H4 (cell line): ENCODE data around the gene DNAH8. TPM values are rescaled to one million over a fixed set of nuclear protein-coding genes. Genes with fewer than 3 reads are reported as not detected.
"Not testable (repeated sequence)": the region's sequence is repeated elsewhere in the genome, so short reads cannot be mapped to it uniquely, and the experiment has no call there.

ENCODE experiments used
- DNase-seq: peaks from one replicate; pipeline ENCODE4 v3.0.0-alpha.2; 2015; ENCODE audit warnings: low spot score
- total RNA-seq: library from RNA; depleted of rRNA; stranded (reverse); fragments of >200 nt; shearing (Covaris generic); gene quantifications from 2 replicates; pipeline ENCODE4 v1.2.3, GENCODE V29; 2014

Gene DNAH8
- total RNA-seq, 1 experiment from 2014 or later, result not detected

DNA sequence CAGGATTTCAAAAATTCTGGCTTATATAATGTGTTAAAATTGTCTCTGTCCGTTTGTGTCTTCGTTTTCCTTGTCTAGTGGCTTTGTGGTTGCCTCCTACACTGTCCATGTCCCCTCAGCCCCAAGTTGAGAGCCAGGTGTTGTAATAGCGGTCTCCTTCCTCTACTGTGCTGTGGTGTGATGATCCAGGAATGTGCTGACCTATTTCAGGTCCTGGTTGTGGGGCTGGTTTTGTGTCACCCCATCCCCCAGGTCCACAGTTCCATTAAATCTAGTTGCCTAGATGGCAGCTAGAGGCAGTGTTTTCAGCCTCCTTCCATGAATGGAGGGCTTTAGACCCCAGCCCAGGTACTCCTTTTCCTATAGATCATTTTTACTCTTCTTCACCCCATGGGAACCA lies 128.7 kb downstream of the DNAH8 start:
- no peak for DNase-seq

DNA sequence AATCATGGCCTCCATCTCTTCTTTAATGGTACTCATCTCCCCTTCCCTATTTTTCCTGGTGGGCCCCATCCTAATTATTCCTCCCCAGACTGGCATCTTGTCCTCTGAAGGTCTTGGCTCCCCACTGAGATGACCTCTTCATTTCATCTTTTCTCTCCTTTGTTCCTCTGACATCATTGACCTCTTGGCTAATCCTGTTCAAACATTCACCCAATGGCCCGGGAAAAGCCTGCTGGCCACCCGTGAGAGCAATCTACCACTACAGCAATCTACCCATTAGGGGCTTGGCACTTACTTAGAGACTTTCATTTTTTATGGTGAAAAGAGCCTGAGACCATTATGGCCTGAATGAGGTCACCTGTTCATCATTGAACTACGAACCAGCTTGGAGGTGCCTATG lies 130.8 kb downstream of the DNAH8 start:
- DNase-seq, result no peak

DNA sequence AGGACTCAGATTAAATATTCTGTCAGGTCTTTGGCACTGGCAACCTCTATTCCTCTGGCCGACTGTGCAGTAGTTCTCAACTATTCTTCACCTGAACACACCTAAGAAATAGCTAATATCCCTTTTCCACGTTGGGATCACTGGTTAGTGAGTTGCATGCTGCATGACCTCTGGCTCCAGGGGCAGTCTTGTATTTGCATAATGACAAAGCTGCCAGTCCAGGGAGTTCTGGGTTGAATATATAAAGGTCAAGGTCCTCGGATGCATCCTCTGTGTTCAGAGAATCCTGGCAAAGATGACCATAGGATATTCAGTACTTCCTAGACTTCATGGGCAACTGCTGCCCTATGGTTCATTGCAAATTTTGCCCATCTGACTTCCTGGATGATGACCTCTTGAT lies 131.2 kb downstream of the DNAH8 start:
- DNase-seq, result no peak

DNA sequence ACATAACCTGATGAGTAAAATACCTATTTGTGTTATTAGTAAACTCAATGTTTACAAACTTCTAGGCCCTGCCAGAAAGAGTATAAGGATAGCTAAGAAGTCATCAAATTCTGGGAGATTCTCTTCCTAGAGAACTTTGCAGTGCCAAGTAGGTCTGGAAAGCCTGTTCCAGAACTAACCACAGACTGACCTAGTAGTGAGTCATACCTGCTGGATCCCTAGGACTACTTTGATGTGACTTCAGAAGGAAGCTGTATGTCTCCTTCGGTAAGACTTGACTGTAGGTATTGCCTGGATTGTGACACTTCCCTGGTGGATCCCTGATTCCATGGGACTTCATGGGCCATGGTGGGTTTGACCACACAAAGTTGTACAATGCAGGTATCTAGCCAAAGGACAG lies 131.7 kb downstream of the DNAH8 start:
- DNase-seq, result peak; percentile 45

DNA sequence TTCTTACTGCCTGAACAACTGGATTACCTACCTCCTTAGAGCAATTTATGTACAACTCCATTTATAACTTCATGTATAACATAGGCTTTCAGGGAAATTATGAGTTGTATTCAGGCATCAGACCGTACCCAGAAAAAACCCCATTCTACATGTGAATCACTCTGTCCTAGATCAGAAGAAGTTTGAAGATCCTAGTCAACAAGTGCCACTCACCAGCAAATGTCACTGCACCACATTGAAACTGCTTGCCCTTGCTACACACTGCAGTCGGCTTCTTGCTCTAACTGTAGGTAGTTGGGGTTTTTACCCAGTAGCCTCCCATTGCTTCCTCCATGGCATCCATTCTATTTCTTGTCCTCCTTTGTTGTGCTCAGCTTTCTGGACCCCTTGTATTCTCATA lies 132.4 kb downstream of the DNAH8 start:
- no peak for DNase-seq

DNA sequence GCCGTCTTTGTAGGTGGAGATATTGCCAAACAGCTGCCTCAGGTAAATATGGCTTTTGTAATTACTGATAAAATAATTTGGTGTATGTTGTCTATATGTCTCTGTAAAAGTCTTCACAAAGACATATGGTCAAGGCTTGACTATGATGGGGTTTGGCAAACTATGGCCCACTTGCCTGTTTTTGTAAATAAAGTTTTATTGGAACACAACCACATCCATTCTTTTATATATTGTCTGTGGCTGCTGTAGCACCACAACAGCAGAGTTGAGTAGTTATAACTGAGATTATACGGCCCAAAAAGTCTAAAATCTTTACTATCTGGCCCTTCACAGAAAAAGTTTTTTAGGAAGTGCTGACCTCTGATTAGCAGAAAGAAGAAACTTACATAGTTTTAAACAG lies 133.6 kb downstream of the DNAH8 start:
- no peak for DNase-seq

DNA sequence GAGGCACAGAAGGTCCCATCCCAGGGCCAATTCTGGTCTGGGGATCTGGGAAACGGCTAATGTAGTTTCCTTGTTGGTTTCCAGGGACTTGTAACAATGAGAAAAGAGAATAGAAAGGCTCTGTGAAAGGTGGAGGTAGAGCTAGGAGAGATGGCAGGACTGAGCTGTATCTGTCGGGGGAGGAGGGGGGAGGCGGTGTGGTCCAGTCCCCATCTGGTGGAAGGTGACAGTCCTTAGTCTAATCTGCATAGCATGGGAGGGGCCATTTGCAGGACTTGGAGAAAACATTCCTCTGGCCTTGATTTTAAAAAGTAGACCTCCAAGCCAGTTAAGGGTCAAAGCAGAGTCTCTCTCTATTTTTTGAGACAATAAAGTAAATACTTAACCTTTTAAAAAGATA lies 137.1 kb downstream of the DNAH8 start:
- DNase-seq, result no peak

DNA sequence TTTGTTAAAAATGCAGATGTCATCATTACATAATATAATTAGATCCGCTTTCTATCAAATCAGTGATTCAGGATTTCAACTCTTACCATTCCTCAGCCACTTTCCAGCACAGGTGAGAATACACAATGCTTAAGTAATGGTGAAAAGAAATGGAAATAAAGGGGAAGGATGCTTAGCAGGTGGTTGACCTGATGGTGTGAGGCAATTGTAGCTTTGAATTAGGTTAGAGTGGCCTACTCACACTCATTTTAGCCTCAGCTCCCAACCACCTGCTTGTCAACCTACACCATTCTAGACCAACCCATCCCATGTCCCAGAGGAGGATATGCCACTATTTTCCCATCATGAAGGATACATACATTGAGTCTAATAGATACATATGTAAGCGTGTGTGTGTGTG lies 138.1 kb downstream of the DNAH8 start:
- DNase-seq, result no peak

DNA sequence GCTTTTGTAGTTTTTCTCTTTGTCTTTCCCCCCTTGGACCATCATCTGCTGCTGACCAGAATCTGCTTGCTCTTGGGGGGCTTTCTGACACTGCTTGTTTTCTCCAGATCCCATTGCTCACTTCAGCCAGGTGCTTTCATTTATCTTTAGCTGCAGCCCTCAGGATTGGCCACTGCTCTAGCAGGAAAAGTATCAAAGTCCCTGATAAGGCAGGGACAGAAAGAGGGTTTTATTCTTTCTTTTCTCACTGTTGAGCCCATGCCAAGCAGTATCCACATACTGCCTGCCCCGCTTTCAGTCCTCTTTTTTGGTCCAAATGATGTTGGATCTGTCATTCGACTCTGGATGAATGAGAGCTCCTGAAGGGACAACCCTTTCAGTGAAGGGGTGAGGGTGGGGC lies 141.4 kb downstream of the DNAH8 start:
- DNase-seq, result no peak

DNA sequence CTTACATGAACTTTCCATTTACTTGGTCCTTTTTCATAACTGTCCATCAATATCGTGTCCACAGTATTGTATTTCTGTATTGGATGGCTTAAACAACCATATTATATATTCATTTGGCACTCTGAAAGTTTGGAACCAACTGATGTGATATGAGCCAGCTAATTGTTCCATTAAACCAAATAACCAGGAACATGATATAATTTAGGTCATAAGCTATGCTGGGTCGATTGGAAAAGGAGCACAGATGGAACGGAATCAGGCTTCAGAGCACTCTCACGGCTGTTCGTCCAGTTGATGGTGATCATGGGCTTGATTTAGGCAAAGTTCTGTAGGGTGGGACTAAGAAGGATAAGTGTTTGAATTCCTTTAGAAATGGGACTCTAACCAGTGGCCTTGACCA lies 142.7 kb downstream of the DNAH8 start:
- DNase-seq, result no peak

DNA sequence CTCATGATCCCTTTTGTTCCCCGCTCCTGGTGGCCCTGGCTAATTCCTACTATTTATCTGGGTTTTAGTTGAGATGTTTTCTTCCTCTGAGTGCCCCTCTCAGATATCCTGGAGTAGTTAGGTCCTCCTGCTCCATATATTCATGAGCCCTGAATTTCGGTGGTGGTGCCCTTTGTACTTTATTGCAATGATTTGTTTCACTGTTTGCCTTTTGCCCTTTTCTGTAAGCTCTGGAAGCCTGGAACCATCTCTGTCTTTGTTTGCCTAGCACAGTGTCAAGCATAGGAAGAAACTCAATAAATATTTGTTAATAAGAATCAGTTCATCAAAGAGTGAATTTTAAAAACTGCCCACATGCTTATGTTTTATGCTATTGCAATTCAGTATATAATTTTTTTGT lies 144.9 kb downstream of the DNAH8 start:
- no peak for DNase-seq

DNA sequence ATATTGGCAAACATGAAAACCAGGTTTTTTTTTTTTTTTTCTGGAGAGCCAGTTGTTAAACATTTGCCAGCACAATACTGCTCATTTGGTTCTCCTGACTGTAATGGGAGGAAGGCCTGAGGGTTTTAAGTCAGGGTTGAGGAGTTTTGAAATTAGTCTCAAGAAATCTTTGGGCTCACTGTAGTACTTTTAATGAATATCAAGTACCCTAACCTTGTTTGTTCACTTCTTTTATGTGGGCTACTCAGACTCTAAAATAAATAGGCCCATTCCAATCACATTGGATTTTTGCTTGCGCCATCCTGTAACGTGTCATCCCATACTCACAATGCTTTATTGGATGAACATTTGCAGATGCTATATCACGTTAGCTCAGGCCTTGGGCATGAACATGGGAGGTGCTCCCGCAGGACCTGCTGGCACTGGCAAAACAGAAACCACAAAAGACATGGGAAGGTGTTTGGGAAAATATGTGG lies 146.9 kb downstream of the DNAH8 start:
- no peak for DNase-seq

DNA sequence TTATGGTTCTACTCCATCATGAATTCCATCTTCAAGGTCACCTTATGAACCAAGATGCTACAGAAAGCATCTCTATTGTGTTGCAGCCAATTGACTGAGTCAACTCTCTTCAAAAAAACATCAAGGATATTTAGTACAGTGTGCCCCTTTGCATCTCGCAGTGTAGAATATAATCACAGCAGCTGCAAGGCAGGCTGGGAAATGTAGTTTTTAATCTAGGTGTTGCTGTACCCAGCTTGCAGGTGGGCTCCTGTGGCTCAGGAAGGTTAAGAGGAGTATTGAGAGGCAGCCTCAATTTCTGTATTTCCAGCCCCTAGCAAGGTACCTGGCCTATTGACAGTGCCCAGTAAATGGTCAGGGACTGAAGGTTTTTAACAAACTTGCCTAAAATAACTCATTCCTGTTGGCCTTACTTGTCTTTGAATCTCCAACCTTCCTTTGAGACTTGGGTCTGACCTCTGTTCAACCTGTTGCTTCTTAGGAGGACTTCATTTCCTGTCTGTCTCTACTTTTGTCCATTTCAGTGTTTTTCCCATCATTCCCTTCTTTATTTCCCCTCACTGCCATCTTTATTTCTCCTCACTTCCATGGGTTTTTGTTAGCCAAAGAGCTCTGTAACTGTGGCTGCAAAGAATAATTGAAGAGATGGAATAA lies 150.5 kb downstream of the DNAH8 start:
- DNase-seq, result no peak

DNA sequence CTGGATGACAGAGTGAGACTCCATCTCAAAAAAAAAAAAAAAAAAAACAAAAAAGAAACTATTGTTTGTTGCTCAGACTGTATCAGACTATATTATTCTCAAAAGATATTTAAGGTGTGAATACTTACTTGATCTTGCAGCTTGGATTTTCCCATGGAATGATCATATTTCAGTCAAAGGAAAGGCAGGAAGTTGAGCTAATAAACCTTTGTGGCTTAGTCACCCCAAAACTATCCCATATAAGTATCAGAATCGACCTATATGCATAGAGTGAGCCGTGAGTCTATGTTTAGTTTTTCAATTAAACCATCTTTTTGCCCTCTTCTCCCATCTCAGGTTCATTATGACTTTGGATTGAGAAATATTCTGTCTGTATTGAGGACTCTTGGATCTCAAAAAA lies 152.6 kb downstream of the DNAH8 start:
- DNase-seq, result no peak

DNA sequence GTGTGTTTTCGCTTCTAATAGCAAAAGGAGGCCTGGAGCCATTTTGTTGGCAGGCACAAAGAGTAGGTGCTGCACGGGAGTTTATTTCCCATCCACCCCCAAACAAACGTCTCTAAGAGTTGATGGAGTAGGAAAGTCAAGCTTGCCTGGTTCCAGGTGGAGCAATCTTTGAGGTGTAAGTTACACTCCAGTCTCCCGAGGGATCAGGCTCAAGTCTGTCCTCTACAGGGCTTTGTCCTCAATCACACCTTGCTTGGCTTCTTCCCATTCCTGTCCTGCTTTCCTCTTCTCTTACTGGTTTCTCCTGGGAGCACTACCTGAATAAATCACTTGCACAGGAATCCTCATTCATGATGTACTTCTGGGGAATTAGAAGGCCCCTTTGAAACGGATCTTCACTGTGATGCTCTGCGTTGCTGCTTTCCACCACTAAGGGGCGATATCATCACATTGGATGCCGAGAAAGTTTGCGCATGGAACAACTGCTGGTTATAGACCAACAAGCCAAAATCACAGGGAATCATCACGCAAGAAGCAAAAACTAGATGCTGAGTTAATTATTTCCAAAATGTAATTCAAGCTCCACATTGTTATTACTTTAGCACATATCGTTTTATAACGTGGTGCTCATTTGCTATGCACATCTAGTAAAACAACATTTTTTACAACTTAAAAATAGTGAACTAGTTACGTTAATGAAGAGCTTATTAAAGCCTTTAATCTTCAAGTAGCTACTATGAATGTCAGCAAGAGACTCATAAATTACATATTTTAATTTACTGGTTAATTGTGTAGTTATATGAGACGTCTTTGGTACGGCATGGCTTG lies 156.8 kb downstream of the DNAH8 start:
- DNase-seq, result peak; percentile 59

DNA sequence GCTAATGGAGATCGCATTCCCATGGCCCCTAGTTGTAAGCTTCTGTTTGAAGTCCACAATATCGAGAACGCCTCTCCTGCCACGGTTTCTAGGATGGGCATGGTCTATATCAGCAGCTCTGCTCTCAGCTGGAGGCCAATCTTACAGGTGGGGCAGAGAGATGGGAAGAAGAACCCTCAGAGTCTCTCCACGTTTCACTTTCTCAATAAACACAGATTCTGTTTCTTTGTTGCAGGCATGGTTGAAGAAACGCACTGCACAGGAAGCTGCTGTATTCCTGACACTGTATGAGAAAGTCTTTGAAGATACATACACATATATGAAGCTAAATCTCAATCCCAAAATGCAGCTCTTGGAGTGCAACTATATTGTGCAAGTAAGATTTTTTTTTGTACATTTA lies 157.9 kb downstream of the DNAH8 start:
- no peak for DNase-seq

DNA sequence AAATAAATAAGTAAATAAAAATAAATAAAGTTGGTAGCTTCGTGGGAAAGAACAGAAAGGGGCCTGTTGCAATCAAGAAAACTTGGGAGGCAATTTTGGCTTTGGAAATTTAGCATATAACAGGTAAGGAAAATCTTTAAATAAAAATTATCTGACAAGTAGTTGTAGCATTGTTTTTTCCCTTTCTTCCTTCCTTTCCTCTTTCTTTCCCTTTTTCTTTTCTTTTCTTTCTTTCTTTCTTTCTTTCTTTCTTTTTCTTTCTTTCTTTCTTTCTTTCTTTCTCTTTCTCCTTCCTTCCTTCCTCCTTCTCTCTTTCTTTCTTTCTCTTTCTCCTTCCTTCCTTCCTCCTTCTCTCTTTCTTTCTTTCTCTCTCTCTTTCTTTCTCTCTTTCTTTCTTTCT lies 158.7 kb downstream of the DNAH8 start:
- not testable (repeated sequence) for DNase-seq

DNA sequence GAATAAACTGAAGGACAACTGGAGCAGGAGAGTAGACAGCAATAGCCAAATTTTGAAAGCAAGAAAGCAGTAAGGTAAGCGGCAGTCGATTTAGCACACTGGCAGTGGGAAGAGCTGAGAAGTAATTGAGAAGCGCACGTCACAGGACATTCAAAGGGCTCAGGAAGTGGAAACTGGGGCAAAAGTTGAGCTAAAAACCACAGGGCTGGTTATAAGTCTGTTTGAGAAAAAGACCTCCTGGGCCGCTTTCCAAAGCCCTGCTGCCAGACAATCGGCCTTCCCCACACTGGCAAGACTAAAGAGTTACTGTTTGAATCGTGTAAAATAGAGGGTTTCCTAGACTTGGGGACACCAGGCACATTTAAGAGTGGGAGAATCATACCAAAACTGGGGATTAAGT lies 161.4 kb downstream of the DNAH8 start:
- peak; percentile 73 for DNase-seq

DNA sequence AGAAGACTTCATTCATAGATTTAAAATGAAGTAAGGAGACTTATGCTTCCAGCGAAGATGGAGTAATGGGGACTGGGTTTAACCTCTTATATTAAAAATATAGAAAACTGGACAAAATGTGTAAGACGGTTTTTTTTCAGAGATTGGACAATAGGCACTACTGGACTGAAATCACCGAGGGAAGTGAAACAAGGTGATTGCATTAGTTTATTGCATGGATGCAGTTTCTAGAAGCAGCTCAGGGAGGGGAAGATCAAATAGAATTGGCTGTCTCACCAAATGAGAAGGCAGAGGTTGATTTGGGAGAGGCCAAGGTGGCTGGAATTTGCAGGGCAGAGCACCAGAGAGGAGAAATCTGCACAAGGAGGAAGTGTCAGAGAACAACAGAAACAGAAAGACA lies 162.6 kb downstream of the DNAH8 start:
- DNase-seq, result no peak

DNA sequence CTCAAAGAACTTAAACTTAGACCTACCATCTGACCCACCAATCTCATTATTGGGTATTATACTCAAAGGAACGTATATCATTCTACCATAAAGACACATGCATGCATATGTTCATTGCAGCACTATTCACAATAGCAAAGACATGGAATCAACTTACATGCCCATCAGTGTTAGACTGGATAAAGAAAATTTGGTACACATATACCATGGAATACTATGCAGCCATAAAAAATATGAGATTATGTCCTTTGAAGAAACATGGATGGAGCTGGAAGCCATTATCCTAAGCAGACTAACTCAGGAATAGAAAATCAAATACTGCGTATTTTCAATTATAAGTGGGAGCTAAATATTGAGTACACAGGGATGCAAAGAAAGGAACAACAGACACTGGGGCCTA lies 167.0 kb downstream of the DNAH8 start:
- DNase-seq, result no peak

DNA sequence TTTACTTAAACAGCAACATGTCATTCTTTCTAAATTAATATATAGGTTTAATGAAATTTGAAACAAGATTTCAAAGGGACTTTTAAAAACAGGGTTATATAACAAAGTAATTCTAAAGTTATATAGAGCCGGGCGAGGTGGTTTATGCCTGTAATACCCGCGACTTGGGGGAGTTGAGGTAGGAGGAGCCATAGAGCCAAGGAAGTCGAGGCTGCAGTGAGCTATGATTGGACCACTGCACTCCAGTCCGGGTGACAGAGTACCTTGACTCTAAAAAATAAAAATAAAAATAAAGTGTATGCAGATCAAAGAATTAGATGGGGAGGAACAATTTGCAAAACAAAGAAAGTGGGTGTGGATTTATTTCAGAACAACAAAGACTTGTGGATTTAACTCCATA lies 182.4 kb downstream of the DNAH8 start:
- no peak for DNase-seq

DNA sequence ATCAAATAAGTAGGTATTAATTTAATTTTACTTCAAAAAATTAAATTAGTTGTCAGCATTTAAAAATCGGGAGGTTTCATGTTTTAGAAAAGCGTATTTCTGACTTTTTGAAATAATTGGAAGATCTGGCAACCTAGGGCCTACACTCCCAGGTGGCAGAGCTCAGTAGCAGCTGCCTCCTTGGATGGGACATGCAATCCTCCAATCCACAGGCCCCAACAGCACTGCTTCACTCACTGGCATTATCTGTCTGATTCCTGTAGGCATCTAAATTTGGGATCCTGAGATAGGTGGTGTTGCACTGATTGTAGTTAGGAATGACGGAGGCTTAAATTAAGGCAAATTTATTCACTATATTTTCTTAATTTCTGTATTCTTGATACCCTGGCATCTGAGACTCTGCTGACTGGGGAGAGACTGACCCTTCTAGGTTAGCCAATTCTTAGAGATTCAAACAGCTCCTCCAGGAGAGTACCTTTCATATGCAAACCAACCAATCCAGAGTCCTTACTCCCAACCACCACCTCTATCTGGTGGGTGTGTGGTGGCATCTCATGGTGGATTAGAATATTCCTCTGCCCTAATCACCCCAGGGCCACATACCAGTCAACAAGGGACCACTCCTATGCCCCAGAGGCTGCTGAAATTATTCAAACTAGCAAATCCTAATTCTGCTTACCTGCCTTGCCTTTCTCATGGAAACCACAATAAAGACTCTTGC lies 186.9 kb downstream of the DNAH8 start:
- no peak for DNase-seq

DNA sequence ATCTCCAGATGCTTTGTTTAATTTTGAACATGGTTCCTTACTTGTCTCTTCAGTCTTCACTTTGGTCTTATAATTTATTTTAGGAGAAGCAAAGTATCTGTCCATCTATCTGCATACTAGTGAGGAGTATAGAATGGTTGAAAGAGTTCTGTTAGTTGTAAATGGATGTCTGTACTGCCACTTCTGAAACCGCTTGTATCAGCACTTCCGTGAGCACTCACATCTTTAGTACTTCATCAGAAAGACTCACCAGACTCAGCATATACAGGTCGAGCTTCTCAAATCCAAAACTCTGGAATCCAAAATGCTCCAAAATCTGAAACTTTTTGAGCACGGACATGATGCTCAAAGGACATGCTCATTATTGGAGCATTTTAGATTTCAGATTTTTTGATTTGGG lies 191.5 kb downstream of the DNAH8 start:
- DNase-seq, result no peak
